B cell (primary cell): Measurements from ENCODE around the gene DDO. TPM values are rescaled to one million over a fixed set of nuclear protein-coding genes. Genes with fewer than 3 reads are reported as not detected.

Source experiments
- ATAC-seq: fragments of 200-7000 bp; cut with Tn5 transposase; one replicate; pipeline ENCODE4 v1.10.0; 2021; ENCODE audit warnings: low read depth, mild to moderate bottlenecking, moderate number of reproducible peaks, moderate library complexity
- CTCF ChIA-PET: fragments of 350-600 bp; sonication (Branson Sonifier 250); formaldehyde crosslinking; loops from one replicate; lab custom pipeline; 2021; ENCODE audit warnings: antibody characterized with exemption, inconsistent platforms; lab: Charles Lee
- POLR2A ChIA-PET: fragments of 350-600 bp; sonication (Branson Sonifier 250); formaldehyde crosslinking; loops from one replicate; lab custom pipeline; 2021; ENCODE audit warnings: antibody characterized with exemption; lab: Charles Lee
- DNase-seq: peaks from one replicate; pipeline ENCODE4 v3.0.0; 2013
- H2AFZ ChIP-seq: 2 replicates; pipeline ENCODE4 v1.6.1; 2012; ENCODE audit warnings: mild to moderate bottlenecking, low read depth, low read length; ENCODE audit not compliant: insufficient read depth, poor library complexity, severe bottlenecking
- H3K27ac ChIP-seq, 2 donors: 1 replicate in 1 of 2; 2 replicates in 1 of 2; pipeline ENCODE4 v1.5.1; 2012 to 2013; ENCODE audit warnings: low read length in 2 of 2, mild to moderate bottlenecking in 2 of 2, moderate library complexity in 1 of 2
- H3K27me3 ChIP-seq, 4 experiments: fragments of 200-600 bp in 1 of 4; sonication (generic) in 1 of 4; replicated peaks in 1 of 4; 1 replicate in 2 of 4; 2 replicates in 2 of 4; pipeline versions ENCODE4 v1.6.1 to v1.7.0; 2013 to 2016; ENCODE audit warnings: low read length in 3 of 4, mild to moderate bottlenecking in 2 of 4, mixed read lengths in 1 of 4, moderate library complexity in 1 of 4; ENCODE audit not compliant: insufficient read depth in 4 of 4, control insufficient read depth in 3 of 4; ENCODE audit errors: control extremely low read depth in 1 of 4
- H3K36me3 ChIP-seq, 2 experiments: replicated peaks in 1 of 2; 1 replicate in 1 of 2; 2 replicates in 1 of 2; pipeline versions ENCODE4 v1.6.1 to v1.7.1; 2013; ENCODE audit warnings: low read length in 1 of 2; ENCODE audit not compliant: insufficient read depth in 2 of 2, control insufficient read depth in 1 of 2; ENCODE audit errors: control extremely low read depth in 1 of 2, extremely low read depth in 1 of 2
- H3K4me1 ChIP-seq, 2 donors: fragments of 200-600 bp in 1 of 2; sonication (generic) in 1 of 2; 1 replicate in 1 of 2; 2 replicates in 1 of 2; pipeline versions ENCODE4 v1.5.1 to v1.6.1; 2013 to 2017; ENCODE audit warnings: low read length in 2 of 2; ENCODE audit not compliant: control insufficient read depth in 2 of 2, insufficient read depth in 2 of 2
- H3K4me2 ChIP-seq: replicated peaks from 2 replicates; pipeline ENCODE3; 2012; ENCODE audit warnings: mild to moderate bottlenecking, low read depth, low read length; ENCODE audit not compliant: poor library complexity, severe bottlenecking
- H3K4me3 ChIP-seq, 5 experiments: fragments of 200-600 bp in 1 of 5; sonication (generic) in 1 of 5; 1 replicate in 3 of 5; 2 replicates in 2 of 5; pipeline versions ENCODE4 v1.5.1 to v1.7.0; 2011 to 2016; ENCODE audit warnings: low read length in 4 of 5, mild to moderate bottlenecking in 4 of 5, low read depth in 2 of 5, control low read depth in 1 of 5, moderate library complexity in 1 of 5; ENCODE audit not compliant: insufficient read depth in 1 of 5; ENCODE audit errors: control extremely low read depth in 1 of 5, extremely low read depth in 1 of 5
- H3K79me2 ChIP-seq: fragments of 200-600 bp; sonication (generic); one replicate; pipeline ENCODE4 v1.6.0; 2016; ENCODE audit warnings: low read length; ENCODE audit not compliant: control insufficient read depth, insufficient read depth
- H3K9ac ChIP-seq: fragments of 200-600 bp; sonication (generic); 2 replicates; pipeline ENCODE4 v1.6.1; 2017; ENCODE audit warnings: mild to moderate bottlenecking, low read length, moderate library complexity
- H3K9me3 ChIP-seq, 3 donors: one replicate each; pipeline versions ENCODE4 v1.6.1 to v1.7.1; 2013; ENCODE audit warnings: low read length in 2 of 3; ENCODE audit not compliant: control insufficient read depth in 2 of 3, insufficient read depth in 1 of 3; ENCODE audit errors: control extremely low read depth in 1 of 3
- H4K20me1 ChIP-seq: 2 replicates; pipeline ENCODE4 v1.6.0; 2012; ENCODE audit warnings: mild to moderate bottlenecking, low read length; ENCODE audit not compliant: insufficient read depth, control insufficient read depth, poor library complexity, severe bottlenecking
- H3K27ac Mint-ChIP-seq: one replicate; pipeline ENCODE4 v1.8.0; 2021; ENCODE audit warnings: mixed read lengths
- H3K27me3 Mint-ChIP-seq: one replicate; pipeline ENCODE4 v1.8.0; 2021; ENCODE audit warnings: mixed read lengths
- H3K4me1 Mint-ChIP-seq: one replicate; pipeline ENCODE4 v1.8.0; 2021; ENCODE audit warnings: mixed read lengths
- H3K4me3 Mint-ChIP-seq: one replicate; pipeline ENCODE4 v1.8.0; 2021; ENCODE audit warnings: mixed read lengths
- H3K9me3 Mint-ChIP-seq: one replicate; pipeline ENCODE4 v1.8.0; 2022; ENCODE audit warnings: mixed read lengths; ENCODE audit not compliant: insufficient read depth
- EZH2 ChIP-seq: IDR thresholded peaks from 2 replicates; pipeline ENCODE4 v1.6.1; 2012; ENCODE audit warnings: borderline replicate concordance, low read depth, mild to moderate bottlenecking, moderate library complexity, low read length; ENCODE audit not compliant: insufficient read depth, poor library complexity, severe bottlenecking
- WGBS: methylation state at CpG from one replicate; pipeline ENCODE4 v1.1.5; 2013; ENCODE audit warnings: missing lambda C conversion rate; ENCODE audit not compliant: insufficient coverage; 5-methylcytosine and 5-hydroxymethylcytosine counted together
- intact Hi-C: fragments of 100-400 bp; cut with micrococcal nuclease; formaldehyde crosslinking; loops from one replicate; pipeline ENCODE4 v1.10.0; 2022
- polyA plus RNA-seq: library from polyadenylated mRNA; depleted of rRNA; stranded (reverse); fragments of >200 nt; gene quantifications from 2 replicates; pipeline ENCODE4 v1.2.3, GENCODE V29; 2012
- total RNA-seq, 2 donors: library from RNA; stranded (reverse); fragments of 120-200 nt in 1 of 2; gene quantifications; 1 replicate in 1 of 2; 2 replicates in 1 of 2; pipeline versions ENCODE4 v1.2.3 to v1.2.4, GENCODE V29; 2013 to 2022
- TF ChIP-seq, protein P1 (sequence below): fragments of 200-600 bp; IDR thresholded peaks from one replicate; pipeline ENCODE4 v1.8.0; 2022; ENCODE audit warnings: antibody characterized with exemption, mild to moderate bottlenecking

DDO gene
- total and polyA plus RNA-seq, 2 donors (not counting 1 experiment from before 2014, with no cell fraction given), result not detected

DNA sequence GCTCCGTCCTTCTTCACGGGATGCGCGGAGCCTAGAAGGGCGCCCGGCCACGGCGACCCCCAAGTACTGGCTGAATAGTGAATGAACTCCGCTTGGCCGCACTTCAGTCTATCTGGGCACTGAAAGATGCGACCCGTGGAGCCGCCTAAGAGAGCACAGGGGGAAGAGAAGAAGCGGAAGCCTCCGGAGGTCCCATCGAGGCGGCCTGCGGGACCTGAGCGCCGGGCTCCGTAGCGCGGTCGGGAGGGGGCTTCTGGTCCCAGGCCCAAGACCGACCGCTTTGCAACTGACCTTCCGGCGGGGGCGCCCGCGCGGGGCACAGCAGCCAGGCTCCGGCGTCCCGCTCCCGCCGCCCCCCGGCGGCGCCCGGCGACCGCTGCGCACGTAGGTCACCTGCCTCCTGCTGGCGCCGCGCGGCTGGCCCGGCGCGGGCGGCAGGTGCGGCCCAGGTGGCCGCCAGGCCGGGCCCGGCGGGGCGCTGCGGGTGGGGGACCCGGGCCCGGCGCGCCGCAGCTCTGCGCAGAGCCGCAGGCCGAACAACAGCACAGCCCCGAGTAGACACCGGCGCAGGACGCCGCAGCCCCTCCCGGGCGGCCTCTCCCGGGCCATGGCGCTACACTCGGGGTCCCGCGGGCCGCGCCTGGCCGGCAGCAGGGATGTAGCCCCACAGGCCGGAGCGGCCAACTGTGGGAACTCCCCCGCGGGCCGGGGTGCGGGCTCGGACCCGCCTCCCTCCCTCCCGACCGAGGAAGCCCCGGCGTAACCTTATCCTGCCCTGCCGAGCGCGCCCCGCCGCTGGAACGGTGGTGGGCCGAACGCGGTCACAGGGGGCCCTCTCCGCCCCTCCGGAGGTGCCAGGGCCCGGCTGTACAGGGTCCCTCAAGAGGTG lies 57.5 kb downstream of the DDO start, which contains the start of gene METTL24:
Gene METTL24, minus strand, starts transcription at position 686 of the 889 bp plus-strand sequence. Its CDS starts 77 bp downstream, at position 609.
- H4K20me1 ChIP-seq, result no peaks in the 10 kb centered on the region
- intact Hi-C loops, result no loop called here
- DNase-seq (peak; percentile 49), ATAC-seq (peak; percentile 71)
- POLR2A ChIA-PET, result no interaction called here
- H3K4me1 ChIP-seq, result peaks cover 12 to 13% of the 10 kb centered on the region in 2 donors
- H3K4me2 ChIP-seq, result peak within 1 kb of the TSS; percentile 82
- TF ChIP-seq, protein P1, sequence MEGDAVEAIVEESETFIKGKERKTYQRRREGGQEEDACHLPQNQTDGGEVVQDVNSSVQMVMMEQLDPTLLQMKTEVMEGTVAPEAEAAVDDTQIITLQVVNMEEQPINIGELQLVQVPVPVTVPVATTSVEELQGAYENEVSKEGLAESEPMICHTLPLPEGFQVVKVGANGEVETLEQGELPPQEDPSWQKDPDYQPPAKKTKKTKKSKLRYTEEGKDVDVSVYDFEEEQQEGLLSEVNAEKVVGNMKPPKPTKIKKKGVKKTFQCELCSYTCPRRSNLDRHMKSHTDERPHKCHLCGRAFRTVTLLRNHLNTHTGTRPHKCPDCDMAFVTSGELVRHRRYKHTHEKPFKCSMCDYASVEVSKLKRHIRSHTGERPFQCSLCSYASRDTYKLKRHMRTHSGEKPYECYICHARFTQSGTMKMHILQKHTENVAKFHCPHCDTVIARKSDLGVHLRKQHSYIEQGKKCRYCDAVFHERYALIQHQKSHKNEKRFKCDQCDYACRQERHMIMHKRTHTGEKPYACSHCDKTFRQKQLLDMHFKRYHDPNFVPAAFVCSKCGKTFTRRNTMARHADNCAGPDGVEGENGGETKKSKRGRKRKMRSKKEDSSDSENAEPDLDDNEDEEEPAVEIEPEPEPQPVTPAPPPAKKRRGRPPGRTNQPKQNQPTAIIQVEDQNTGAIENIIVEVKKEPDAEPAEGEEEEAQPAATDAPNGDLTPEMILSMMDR, result no peak
- no peak for TF ChIP-seq EZH2
- H3K9me3 ChIP-seq, result peaks cover 0 to 4% (median 0%) of the 10 kb centered on the region in 3 donors
- peaks cover 0 to 37% (median 27%) of the 10 kb centered on the region in 4 experiments for H3K27me3 ChIP-seq
- H3K4me3 ChIP-seq, result peak within 1 kb of the TSS in 4 of 5 experiments; percentile 23 to 49 (median 48)
- no peaks in the 10 kb centered on the region for H3K79me2 ChIP-seq
- Mint-ChIP-seq H3K4me3 (peak within 1 kb of the TSS; percentile 91), H3K4me1 (peaks cover 16% of the 10 kb centered on the region), H3K9me3 (no peaks in the 10 kb centered on the region), H3K27me3 (peaks cover 66% of the 10 kb centered on the region), H3K27ac (peak within 1 kb of the TSS; percentile 38)
- WGBS, result 2% methylated on average over 107 of the region's 107 CpGs
- peak within 1 kb of the TSS; percentile 56 for H3K9ac ChIP-seq
- H3K27ac ChIP-seq, result no peak within 1 kb of the TSS
- H2AFZ ChIP-seq, result peak within 1 kb of the TSS; percentile 65
- no peaks in the 10 kb centered on the region for H3K36me3 ChIP-seq
- CTCF ChIA-PET, result interaction anchor here (1.1 kb wide), 1 partner anchor 34 kb away, joined by 5 read pairs; no protein-coding TSS in a partner anchor

DNA sequence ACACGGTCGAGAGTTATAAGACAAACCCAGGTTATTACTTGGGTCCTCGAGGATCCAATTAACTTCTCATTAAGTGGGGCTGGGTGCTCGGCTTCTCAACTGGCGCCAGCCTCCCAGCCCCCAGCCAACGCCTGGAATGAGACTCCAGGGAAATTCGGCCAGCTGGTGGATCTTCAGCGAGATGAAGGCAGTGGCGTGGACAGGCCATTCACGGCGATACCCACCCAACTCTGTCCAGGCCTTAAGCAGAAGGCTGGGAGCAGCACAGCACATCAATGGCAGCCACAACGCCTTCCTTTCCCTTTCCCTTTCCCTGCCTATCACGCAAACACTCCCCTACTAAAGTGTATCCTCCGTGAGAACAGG lies 58.1 kb downstream of the DDO start:
- no peak overlapping the region for H3K27ac ChIP-seq
- H3K36me3 ChIP-seq, result no peaks in the 10 kb centered on the region
- H3K4me2 ChIP-seq, result peak overlapping the region; percentile 82
- Mint-ChIP-seq H3K4me3 (peak overlapping the region; percentile 91), H3K4me1 (peaks cover 16% of the 10 kb centered on the region), H3K27ac (peak overlapping the region; percentile 38), H3K9me3 (no peaks in the 10 kb centered on the region), H3K27me3 (peaks cover 62% of the 10 kb centered on the region)
- TF ChIP-seq EZH2, result no peak
- TF ChIP-seq, protein P1, result no peak
- DNase-seq, result no peak
- peak overlapping the region; percentile 56 for H2AFZ ChIP-seq
- peaks cover 0 to 4% (median 0%) of the 10 kb centered on the region in 3 donors for H3K9me3 ChIP-seq
- POLR2A ChIA-PET, result no interaction called here
- peak overlapping the region; percentile 56 for H3K9ac ChIP-seq
- no peaks in the 10 kb centered on the region for H4K20me1 ChIP-seq
- H3K4me3 ChIP-seq, result peak overlapping the region in 4 of 5 experiments; percentile 23 to 48 (median 46)
- no peak for ATAC-seq
- peaks cover 0 to 37% (median 27%) of the 10 kb centered on the region in 4 experiments for H3K27me3 ChIP-seq
- intact Hi-C loops, result no loop called here
- no peaks in the 10 kb centered on the region for H3K79me2 ChIP-seq
- H3K4me1 ChIP-seq, result peaks cover 12 to 13% of the 10 kb centered on the region in 2 donors
- WGBS, result 70% methylated on average over 14 of the region's 14 CpGs
- CTCF ChIA-PET, result no interaction called here
